Trophoblast cell (in vitro differentiated cells and primary cell): ENCODE measurements around the gene SLC6A1.

Experiments
- DNase-seq, 2 donors: peaks; one replicate each; pipeline ENCODE4 v3.0.0-alpha.2; 2016
- H2AFZ ChIP-seq: 2 replicates; pipeline ENCODE4 v1.6.1; 2013; ENCODE audit warnings: low read length, moderate library complexity, mild to moderate bottlenecking; ENCODE audit not compliant: insufficient read depth, poor library complexity
- H2AK5ac ChIP-seq: 2 replicates; pipeline ENCODE4 v1.6.1; 2013; ENCODE audit warnings: mild to moderate bottlenecking, low read length
- H2BK120ac ChIP-seq: 2 replicates; pipeline ENCODE4 v1.6.1; 2013; ENCODE audit warnings: low read length, mild to moderate bottlenecking, moderate library complexity; ENCODE audit not compliant: insufficient read depth, poor library complexity
- H2BK12ac ChIP-seq: 2 replicates; pipeline ENCODE4 v1.6.1; 2013; ENCODE audit warnings: mild to moderate bottlenecking, low read length, moderate library complexity
- H2BK5ac ChIP-seq: 2 replicates; pipeline ENCODE4 v1.6.1; 2013; ENCODE audit warnings: low read length, low read depth, moderate library complexity, mild to moderate bottlenecking; ENCODE audit not compliant: poor library complexity
- H3K14ac ChIP-seq: 2 replicates; pipeline ENCODE4 v1.6.1; 2013; ENCODE audit warnings: mild to moderate bottlenecking, low read length
- H3K18ac ChIP-seq: 2 replicates; pipeline ENCODE4 v1.6.1; 2013; ENCODE audit warnings: mild to moderate bottlenecking, low read length
- H3K23ac ChIP-seq: 2 replicates; pipeline ENCODE4 v1.6.1; 2013; ENCODE audit warnings: low read length
- H3K27ac ChIP-seq: 2 replicates; pipeline ENCODE4 v1.5.1; 2013; ENCODE audit warnings: low read depth, mild to moderate bottlenecking, inconsistent platforms, low read length, moderate library complexity
- H3K27me3 ChIP-seq: 2 replicates; pipeline ENCODE4 v1.6.1; 2013; ENCODE audit warnings: inconsistent platforms, mild to moderate bottlenecking, low read length, moderate library complexity; ENCODE audit not compliant: insufficient read depth
- H3K36me3 ChIP-seq, 2 experiments: 1 replicate in 1 of 2; 2 replicates in 1 of 2; pipeline ENCODE4 v1.6.1; 2013; ENCODE audit warnings: low read length in 2 of 2, mild to moderate bottlenecking in 2 of 2, moderate library complexity in 1 of 2; ENCODE audit not compliant: insufficient read depth in 2 of 2, control insufficient read depth in 1 of 2
- H3K4ac ChIP-seq: 2 replicates; pipeline ENCODE4 v1.6.1; 2013; ENCODE audit warnings: low read depth, mild to moderate bottlenecking, low read length, moderate library complexity
- H3K4me1 ChIP-seq, 2 experiments: 1 replicate in 1 of 2; 2 replicates in 1 of 2; pipeline ENCODE4 v1.6.1; 2013; ENCODE audit warnings: low read length in 2 of 2, mild to moderate bottlenecking in 2 of 2, moderate library complexity in 1 of 2; ENCODE audit not compliant: insufficient read depth in 2 of 2, control insufficient read depth in 1 of 2
- H3K4me2 ChIP-seq: 2 replicates; pipeline ENCODE4 v1.6.1; 2013; ENCODE audit warnings: inconsistent platforms, mild to moderate bottlenecking, low read length, moderate library complexity
- H3K4me3 ChIP-seq: 2 replicates; pipeline ENCODE4 v1.5.1; 2013; ENCODE audit warnings: mild to moderate bottlenecking, low read depth, low read length, inconsistent platforms
- H3K79me1 ChIP-seq: one replicate; pipeline ENCODE4 v1.6.1; 2013; ENCODE audit warnings: low read length
- H3K79me2 ChIP-seq: 2 replicates; pipeline ENCODE4 v1.6.1; 2013; ENCODE audit warnings: low read length, mild to moderate bottlenecking; ENCODE audit not compliant: control insufficient read depth, insufficient read depth, poor library complexity
- H3K9ac ChIP-seq: 2 replicates; pipeline ENCODE4 v1.6.1; 2013; ENCODE audit warnings: mild to moderate bottlenecking, low read length
- H3K9me3 ChIP-seq: 2 replicates; pipeline ENCODE4 v1.6.1; 2013; ENCODE audit warnings: low read depth, mild to moderate bottlenecking, control low read depth, inconsistent platforms, low read length; ENCODE audit not compliant: insufficient read depth
- H4K12ac ChIP-seq: 2 replicates; pipeline ENCODE4 v1.6.1; 2013; ENCODE audit warnings: low read depth, mild to moderate bottlenecking, low read length, moderate library complexity
- H4K8ac ChIP-seq: 2 replicates; pipeline ENCODE4 v1.6.1; 2013; ENCODE audit warnings: low read depth, mild to moderate bottlenecking, low read length, moderate library complexity
- H4K91ac ChIP-seq: one replicate; pipeline ENCODE4 v1.6.1; 2013; ENCODE audit warnings: low read depth, mild to moderate bottlenecking, low read length, moderate library complexity
- WGBS: extraction: QIAGEN DNeasy Blood & Tissue Kit; methylation state at CpG from one replicate; pipeline ENCODE4 v1.1.7; 2013; ENCODE audit warnings: missing lambda C conversion rate; ENCODE audit not compliant: insufficient read length, insufficient coverage; ENCODE audit errors: extremely low coverage; 5-methylcytosine and 5-hydroxymethylcytosine counted together

SLC6A1 gene

DNA sequence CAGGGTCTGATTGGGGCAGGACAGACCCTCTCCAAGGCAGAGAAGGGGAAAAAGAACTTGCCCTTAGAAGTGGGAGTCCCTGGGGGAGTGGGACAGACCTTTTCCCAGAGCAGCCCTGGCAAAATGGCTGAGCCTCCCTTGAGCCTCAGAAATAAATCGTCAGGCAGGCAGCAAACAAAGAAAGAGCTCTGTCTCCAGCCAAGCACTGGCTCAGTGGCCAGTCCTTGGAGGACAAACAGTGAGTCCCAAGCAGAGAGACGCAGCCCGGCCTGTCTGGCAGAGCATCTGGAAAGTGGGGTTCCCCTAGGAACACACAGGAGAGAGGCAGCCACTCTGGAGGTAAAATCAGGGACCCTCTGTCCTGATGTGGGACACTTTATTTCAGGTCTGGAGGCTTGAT, 1.8 kb downstream of the SLC6A1 start:
- H3K4me2 ChIP-seq, result no peak overlapping the region
- no peaks in the 10 kb centered on the region for H3K79me2 ChIP-seq
- H2BK120ac ChIP-seq, result no peak overlapping the region
- no peak overlapping the region for H3K18ac ChIP-seq
- no peaks in the 10 kb centered on the region for H3K4me1 ChIP-seq
- H3K14ac ChIP-seq, result no peak overlapping the region
- no peak overlapping the region for H3K4me3 ChIP-seq
- no peak overlapping the region for H3K23ac ChIP-seq
- no peak for DNase-seq
- no peak overlapping the region for H2AK5ac ChIP-seq
- no peak overlapping the region for H3K9ac ChIP-seq
- H3K79me1 ChIP-seq, result no peaks in the 10 kb centered on the region
- H4K12ac ChIP-seq, result no peak overlapping the region
- no peak overlapping the region for H4K8ac ChIP-seq
- H3K4ac ChIP-seq, result no peak overlapping the region
- no peak overlapping the region for H2BK5ac ChIP-seq
- no peak overlapping the region for H2AFZ ChIP-seq
- peaks cover 38% of the 10 kb centered on the region for H3K27me3 ChIP-seq
- H3K27ac ChIP-seq, result no peak overlapping the region
- H3K9me3 ChIP-seq, result no peaks in the 10 kb centered on the region
- H2BK12ac ChIP-seq, result no peak overlapping the region
- no peak overlapping the region for H4K91ac ChIP-seq
- no CpG with 5 or more reads among the region's 3 CpGs for WGBS
- H3K36me3 ChIP-seq, result no peaks in the 10 kb centered on the region

DNA sequence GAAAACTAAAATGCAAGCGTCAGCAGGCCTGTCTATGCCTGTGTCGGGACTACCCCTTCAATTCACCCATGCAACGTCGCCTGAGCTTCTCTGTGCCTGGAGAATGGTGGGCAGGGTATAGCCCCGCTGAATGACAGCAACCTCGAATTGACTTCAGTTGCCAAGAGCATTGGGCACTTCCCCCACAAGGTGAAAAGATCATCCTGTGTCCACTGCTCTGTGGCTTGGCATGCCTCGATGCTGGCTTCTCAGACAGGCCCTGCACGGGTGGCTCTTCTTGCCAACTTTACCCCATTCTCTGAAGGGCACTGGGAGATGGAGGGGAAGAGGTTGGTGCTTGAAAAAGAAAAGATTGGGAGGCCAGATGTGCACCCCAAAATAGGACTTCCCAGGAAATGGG, 3.3 kb downstream of the SLC6A1 start:
- no peak overlapping the region for H3K23ac ChIP-seq
- no peak overlapping the region for H4K91ac ChIP-seq
- no CpG with 5 or more reads among the region's 8 CpGs for WGBS

DNA sequence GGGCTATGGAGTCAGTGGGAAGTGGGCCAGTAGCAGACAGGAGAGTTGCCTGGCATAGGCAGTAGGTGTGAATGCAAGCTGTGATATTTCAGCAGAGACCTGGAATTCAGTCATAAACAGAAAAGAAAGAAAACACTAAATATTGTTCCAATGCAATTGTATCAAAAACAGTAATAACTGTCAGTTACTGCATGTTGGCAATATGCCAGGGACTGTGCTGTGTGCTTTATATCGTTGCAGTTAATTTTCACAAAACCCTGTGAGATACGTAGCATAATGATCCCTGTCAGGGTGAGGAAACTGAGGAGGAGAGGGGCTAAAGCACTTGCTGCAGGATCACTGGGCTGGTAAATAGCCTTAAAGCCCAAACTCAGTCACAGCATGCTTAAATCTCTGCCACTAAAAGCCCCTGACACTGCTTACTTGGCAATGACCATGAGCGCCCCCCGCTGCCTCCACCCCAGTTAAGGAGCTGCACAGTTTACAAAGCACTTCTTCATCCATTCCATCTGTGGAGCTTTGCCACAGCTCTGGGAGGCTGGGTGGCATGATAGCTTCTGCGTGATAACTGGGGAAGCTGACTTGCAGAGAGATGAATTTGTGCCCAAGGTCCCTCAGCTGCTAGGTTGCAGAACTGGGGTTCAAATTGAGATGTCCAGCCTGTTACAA, 3.9 kb downstream of the SLC6A1 start:
- Histone ChIP-seq H2BK5ac (no peak overlapping the region), H3K4ac (no peak overlapping the region), H3K79me2 (no peaks in the 10 kb centered on the region), H3K4me1 (no peaks in the 10 kb centered on the region), H4K12ac (no peak overlapping the region), H2BK120ac (no peak overlapping the region), H4K8ac (no peak overlapping the region), H3K79me1 (no peaks in the 10 kb centered on the region), H2BK12ac (no peak overlapping the region), H3K36me3 (no peaks in the 10 kb centered on the region), H3K18ac (no peak overlapping the region), H2AFZ (no peak overlapping the region), H3K23ac (no peak overlapping the region), H4K91ac (no peak overlapping the region), H3K9me3 (no peaks in the 10 kb centered on the region), H2AK5ac (no peak overlapping the region), H3K27me3 (peaks cover 32% of the 10 kb centered on the region), H3K4me3 (no peak overlapping the region), H3K9ac (no peak overlapping the region), H3K14ac (no peak overlapping the region), H3K27ac (no peak overlapping the region), H3K4me2 (no peak overlapping the region)
- no peak for DNase-seq
- WGBS, result no CpG with 5 or more reads among the region's 5 CpGs

More for the DNA sequence above, 3.3 kb downstream of the SLC6A1 start:
- Histone ChIP-seq H3K36me3 (no peaks in the 10 kb centered on the region), H2AK5ac (no peak overlapping the region), H2BK12ac (no peak overlapping the region), H3K27me3 (peaks cover 38% of the 10 kb centered on the region), H3K4me2 (no peak overlapping the region), H3K79me1 (no peaks in the 10 kb centered on the region), H3K4me3 (no peak overlapping the region), H4K8ac (no peak overlapping the region), H3K18ac (no peak overlapping the region), H3K14ac (no peak overlapping the region), H2BK120ac (no peak overlapping the region), H3K4me1 (no peaks in the 10 kb centered on the region), H3K79me2 (no peaks in the 10 kb centered on the region), H2BK5ac (no peak overlapping the region), H3K4ac (no peak overlapping the region), H4K12ac (no peak overlapping the region), H3K27ac (no peak overlapping the region), H3K9me3 (no peaks in the 10 kb centered on the region), H3K9ac (no peak overlapping the region), H2AFZ (no peak overlapping the region)
- DNase-seq, result no peak

DNA sequence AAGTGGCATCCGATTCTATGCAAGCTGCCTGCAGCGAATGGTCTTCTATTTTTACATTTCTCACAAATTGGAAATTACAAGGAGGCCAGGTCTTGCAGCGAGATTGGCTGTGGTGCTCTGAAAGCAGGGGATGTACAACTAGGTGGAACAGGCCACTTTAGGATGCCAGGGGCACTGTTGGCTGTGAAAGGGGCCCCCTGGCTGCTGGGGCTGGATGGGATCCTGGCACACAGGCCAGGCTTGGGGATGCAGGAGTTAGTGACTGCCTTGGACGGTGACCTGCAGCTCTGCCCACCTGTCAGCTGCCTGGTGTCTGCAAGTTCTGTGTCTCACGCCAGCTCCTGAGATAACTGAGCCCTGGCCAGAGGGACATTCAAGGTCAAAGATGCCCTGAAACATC, 4.6 kb downstream of the SLC6A1 start:
- no peaks in the 10 kb centered on the region for H3K9me3 ChIP-seq
- no peak overlapping the region for H3K23ac ChIP-seq
- no peaks in the 10 kb centered on the region for H3K4me1 ChIP-seq
- H2AFZ ChIP-seq, result no peak overlapping the region
- no peak overlapping the region for H4K91ac ChIP-seq
- H2BK5ac ChIP-seq, result no peak overlapping the region
- H3K18ac ChIP-seq, result no peak overlapping the region
- H3K4me2 ChIP-seq, result no peak overlapping the region
- no CpG with 5 or more reads among the region's 5 CpGs for WGBS
- no peak for DNase-seq
- peaks cover 26% of the 10 kb centered on the region for H3K27me3 ChIP-seq
- no peak overlapping the region for H4K8ac ChIP-seq
- H2BK12ac ChIP-seq, result no peak overlapping the region
- H3K4me3 ChIP-seq, result no peak overlapping the region
- no peak overlapping the region for H3K14ac ChIP-seq
- H2AK5ac ChIP-seq, result no peak overlapping the region
- H4K12ac ChIP-seq, result no peak overlapping the region
- H3K79me1 ChIP-seq, result no peaks in the 10 kb centered on the region
- no peak overlapping the region for H3K27ac ChIP-seq
- H3K36me3 ChIP-seq, result no peaks in the 10 kb centered on the region
- H3K4ac ChIP-seq, result no peak overlapping the region
- H3K79me2 ChIP-seq, result no peaks in the 10 kb centered on the region
- H3K9ac ChIP-seq, result no peak overlapping the region
- no peak overlapping the region for H2BK120ac ChIP-seq
